NCI-H128 (cell line): Measurements from ENCODE around the gene RPL28.
"Not testable (repeated sequence)": the region's sequence is repeated elsewhere in the genome, so short reads cannot be mapped to it uniquely, and the experiment has no call there.

ENCODE experiments used
- DNase-seq: peaks from one replicate; lab custom pipeline; 2025; ENCODE audit not compliant: unreplicated experiment; lab: John Stamatoyannopoulos, UW

The RPL28 gene

GRCh38 chr19:55421281-55421680 is 35.5 kb downstream of the RPL28 start:
- DNase-seq = not testable (repeated sequence)

DNA sequence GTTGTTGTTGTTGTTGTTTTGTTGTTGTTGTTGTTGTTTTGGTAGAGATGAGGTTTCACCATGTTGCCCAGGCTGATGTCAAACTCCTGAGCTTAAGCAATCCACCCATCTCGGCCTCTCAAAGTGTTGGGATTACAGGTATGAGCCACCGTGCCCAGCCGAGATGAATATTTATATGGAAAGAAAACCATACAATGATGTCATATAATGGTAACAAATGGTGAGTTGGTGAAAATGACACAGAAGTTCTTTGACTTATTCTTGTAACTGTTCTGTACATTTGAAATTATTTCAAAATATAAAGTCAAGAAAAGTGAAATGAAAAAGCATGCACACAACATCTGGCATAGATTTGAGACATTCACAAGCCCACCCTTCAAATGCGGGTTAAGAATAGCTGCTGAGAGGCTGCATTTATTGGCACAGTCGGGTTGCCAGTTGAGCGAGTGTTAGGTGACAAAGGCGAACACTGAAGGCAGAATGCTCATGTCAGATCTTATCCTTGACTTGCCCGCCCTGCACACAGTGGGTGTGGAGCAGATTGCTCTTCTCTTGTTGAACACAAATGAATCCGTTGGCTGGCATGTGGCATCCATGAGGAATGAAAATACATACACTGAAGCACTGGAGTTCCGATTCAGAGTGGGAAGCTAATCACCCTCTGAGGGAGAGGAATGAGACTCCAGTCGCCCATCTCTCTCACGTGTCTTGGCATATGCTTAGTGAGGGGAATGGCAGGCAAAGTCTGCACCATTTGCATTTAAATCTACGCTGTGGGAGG is 37.7 kb downstream of the RPL28 start:
- DNase-seq = no peak

DNA sequence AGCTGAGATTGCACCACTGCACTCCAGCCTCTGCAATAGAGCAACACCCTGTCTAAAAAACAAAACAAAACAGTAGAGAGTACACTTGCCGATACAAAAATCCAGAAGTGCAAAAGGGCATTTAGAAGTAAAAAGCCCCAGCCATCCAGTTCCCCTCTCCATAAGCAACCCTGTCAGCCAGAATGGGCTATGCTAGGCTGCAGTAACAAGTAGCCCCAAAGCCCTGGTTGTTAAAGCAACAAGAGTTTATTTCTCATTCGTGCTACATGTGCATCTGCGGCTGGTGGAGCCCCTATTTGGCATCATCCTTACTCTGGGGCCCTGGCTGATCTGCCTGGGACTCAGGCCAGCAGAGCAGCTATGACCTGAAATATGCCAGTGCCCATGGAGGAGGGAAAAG is 38.8 kb downstream of the RPL28 start:
- no peak for DNase-seq

GRCh38 chr19:55426042-55426441 is 40.3 kb downstream of the RPL28 start:
- no peak for DNase-seq

DNA sequence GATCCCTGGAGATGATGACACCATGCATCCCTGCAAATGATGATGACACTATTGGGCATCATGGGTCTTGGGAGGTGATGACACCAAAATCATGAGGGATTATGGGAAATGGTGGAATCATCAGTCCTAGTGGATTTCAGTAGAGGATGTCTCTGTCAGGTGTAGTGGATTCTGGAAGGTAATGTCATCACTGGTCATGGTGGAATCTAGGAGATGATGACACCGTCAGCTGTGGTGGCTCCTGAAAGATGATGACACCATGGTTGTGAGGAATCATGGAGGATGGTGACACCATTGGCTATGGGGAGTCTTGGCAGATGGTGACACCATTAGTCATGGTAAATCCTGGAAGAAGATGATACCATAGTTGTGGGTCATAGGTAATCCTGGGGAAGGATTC is 45.5 kb downstream of the RPL28 start:
- no peak for DNase-seq

DNA sequence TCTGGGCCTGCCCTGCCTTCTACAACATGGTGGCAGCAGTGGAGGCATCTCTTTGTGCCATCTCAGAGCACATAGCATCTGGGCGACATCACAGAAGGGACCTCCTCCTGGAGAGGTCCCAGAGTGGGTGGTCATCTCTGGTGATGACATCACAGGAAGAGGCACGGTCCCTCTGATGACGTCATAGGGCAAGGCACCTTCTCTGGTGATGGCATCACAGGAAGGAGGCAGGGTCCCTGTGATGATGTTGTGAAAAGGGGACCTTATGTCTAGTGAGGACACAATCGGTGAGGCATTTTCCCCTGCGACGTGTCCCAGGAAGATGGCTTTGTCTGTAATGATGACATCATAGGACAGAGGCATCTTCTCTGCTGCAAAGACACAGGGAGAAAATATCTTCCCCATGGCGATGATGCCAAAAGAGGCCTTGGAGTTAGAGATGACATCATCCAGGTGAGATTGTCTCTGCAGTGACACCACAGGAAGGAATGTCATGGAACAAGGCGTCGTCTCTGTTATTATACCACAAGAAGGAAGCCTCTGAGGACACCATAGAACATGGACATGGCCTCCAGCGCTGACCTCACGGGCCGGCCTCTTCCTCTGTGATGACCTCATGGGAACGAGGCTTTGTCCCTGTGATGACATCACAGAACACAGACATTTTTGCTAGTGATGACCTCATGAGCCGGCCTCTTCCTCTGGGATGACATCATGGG is 46.7 kb downstream of the RPL28 start:
- DNase-seq = no peak

- no peak for DNase-seq
Observed at GRCh38 chr19:55433292-55433691, 47.6 kb downstream of the RPL28 start.

DNA sequence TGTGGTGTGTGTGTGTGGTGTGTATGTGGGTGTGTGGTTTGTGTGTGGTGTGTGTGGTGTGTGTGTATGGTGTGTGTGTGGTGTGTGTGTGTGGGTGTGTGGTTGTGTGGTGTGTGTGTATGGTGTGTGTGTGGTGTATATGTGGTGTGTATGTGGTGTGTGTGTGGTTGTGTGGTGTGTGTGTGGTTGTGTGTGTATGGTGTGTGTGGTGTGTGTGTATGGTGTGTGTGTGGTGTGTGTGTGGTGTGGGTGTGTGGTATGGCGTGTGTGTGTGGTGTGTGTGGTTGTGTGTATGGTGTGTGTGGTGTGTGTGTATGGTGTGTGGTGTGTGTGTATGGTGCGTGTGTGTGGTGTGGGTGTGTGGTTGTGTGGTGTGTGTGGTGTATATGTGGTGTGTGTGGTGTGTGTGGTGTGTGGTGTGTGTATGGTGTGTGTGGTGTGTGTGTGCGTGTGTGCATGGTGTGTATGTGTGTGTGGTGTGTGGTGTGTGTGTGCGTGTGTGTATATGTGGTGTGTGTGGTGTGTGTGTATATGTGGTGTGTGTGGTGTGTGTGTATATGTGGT is 48.7 kb downstream of the RPL28 start:
- no peak for DNase-seq

- DNase-seq = no peak
Observed at GRCh38 chr19:55435020-55435419, 49.3 kb downstream of the RPL28 start.

DNA sequence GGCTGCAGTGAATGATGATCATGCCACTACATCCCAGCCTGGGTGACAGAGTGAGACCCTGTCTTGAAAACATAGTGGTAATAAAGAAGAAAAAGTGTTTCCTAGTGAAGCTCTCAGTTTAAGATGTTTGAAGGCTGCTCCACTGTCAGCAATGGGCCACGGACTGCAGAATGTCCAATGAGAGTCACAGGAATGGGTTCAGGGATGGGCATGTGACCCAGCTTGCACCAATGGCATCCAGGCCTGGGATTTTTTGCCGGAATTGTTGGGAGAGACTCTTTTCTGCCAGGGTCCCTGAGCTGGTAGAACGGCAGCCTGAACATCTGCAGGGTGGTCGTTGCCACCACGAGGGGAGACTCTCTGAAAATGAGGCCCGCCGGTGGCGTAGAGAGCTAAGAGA is 51.1 kb downstream of the RPL28 start:
- no peak for DNase-seq

- DNase-seq = no peak
Observed at GRCh38 chr19:55437410-55437809, 51.7 kb downstream of the RPL28 start.

GRCh38 chr19:55439052-55439451 is 53.3 kb downstream of the RPL28 start:
- DNase-seq = no peak

DNA sequence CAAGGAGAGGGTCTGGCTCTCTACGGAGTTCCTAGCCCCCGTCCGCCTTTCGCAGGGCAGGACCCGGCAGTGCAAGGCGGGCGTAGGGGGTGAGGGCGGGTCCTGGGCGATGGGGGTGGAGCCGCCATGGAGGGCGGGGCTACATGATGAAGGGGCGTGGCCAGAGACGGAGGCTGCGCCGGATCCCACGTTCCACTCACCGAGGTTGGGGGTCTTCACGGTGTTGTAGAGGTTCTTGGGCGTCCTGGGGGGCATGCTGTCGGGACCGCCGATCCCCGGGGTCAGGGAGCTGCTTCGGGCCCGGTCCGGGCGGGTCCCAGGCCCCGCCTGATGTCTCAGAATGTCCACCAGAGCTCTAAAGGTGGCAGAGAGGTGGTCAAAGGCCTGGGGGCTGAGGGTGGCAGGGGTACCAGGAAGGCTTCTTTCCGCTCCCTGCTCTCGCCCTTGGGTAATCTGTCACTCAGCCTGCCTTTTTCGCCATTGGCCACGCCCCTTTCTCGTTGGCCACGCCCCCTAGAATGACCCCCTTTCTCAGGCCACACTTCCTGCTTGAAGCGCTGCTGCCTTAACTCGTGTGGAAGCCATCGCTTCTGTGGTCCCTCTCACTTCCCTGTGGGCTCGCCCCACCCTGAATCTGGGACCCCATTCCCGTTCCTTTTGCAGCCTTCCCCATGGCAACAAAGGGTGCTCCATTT is 54.8 kb downstream of the RPL28 start:
- DNase-seq = no peak

GRCh38 chr19:55441319-55441691 is 55.6 kb downstream of the RPL28 start:
- no peak for DNase-seq

- peak; percentile 12 for DNase-seq
Observed at GRCh38 chr19:55441692-55442321, 56.1 kb downstream of the RPL28 start.

GRCh38 chr19:55442372-55442961 is 56.7 kb downstream of the RPL28 start:
- no peak for DNase-seq

GRCh38 chr19:55443045-55443823 is 57.5 kb downstream of the RPL28 start, which contains the start of gene SHISA7:
Gene SHISA7 (minus strand): TSS chr19:55443300. CDS start chr19:55442863, 437 bp downstream.
- DNase-seq = no peak

DNA sequence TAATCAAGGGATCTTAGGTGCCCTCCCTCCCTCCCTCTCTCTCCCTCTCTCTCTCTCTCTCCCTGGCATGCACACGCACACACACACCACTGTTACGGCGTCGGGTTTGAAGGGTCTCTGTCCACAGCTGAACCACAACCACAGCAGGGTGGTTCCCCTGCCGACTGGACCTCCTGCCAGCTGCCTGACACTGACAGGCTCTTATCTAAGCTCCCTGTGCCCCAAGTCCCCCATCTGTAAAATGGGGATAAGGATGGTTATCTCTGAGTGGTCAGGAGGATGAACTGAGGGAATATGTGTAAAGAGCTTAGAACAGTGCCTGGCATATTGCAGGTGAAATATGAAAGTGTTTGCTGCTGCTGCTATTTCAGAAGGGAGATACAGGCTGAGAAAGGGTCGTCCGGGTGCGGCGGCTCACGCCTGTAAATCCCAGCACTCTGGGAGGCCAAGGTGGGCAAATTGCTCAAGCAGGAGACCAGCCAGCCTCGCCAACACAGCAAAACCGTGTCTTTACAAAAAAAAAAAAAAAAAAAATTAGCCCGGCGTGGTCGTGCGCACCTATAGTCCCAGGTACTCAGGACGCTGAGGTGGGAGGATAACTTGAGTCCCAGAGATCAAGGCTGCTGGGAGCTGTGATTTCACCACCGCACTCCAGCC is 58.2 kb downstream of the RPL28 start:
- DNase-seq = no peak

GRCh38 chr19:55444646-55445045 is 58.9 kb downstream of the RPL28 start:
- DNase-seq = no peak
